ENCODE results near the gene KLF6. TPM values are rescaled to one million over a fixed set of nuclear protein-coding genes. Genes with fewer than 3 reads are reported as not detected.

Gene KLF6
- total and polyA plus RNA-seq, 9 of the 15 experiments (the other 6 are each of a cell fraction or from before 2014, with no cell fraction given), result 3.2 to 23.9 (median 8.0) TPM

GRCh38 chr10:3803927-3804741, 19.1 kb upstream of the KLF6 start (continued):
- TF ChIP-seq ZNF398 (CRISPR knock-in tag; IDR thresholded peaks at IDR 0.05) (no peak), SMAD2 (IDR thresholded peaks at IDR 0.05; ENCODE audit: low read depth, low read length) (no peak), PHF21A (IDR thresholded peaks at IDR 0.05; ENCODE audit: borderline replicate concordance, low read depth) (no peak), PREB (CRISPR knock-in tag; IDR thresholded peaks at IDR 0.05) (peak; percentile 76; the same call in 1 of the 2 replicates), THRB (CRISPR knock-in tag; conservative IDR thresholded peaks at IDR 0.05) (no peak), ZNF407 (IDR thresholded peaks at IDR 0.05; ENCODE audit: low read depth) (no peak), ZNF561 (CRISPR knock-in tag; conservative IDR thresholded peaks at IDR 0.05) (no peak), NR0B1 (IDR thresholded peaks at IDR 0.05; ENCODE audit: partially characterized antibody) (no peak), GATAD2B (IDR thresholded peaks at IDR 0.05; ENCODE audit: borderline replicate concordance) (no peak; the same call in none of the 2 replicates), DIDO1 (tag; IDR thresholded peaks at IDR 0.05; ENCODE audit: low read depth) (no peak)

Data from K562 (cell line).